Testis (tissue), 2 donors: ENCODE data around the gene AKIP1.

Experiments
- POLR2A ChIP-seq: fragments of 450-650 bp; IDR thresholded peaks from one replicate; pipeline ENCODE4 v1.6.1; 2017; ENCODE audit warnings: antibody characterized with exemption, mild to moderate bottlenecking, moderate library complexity
- TF ChIP-seq, protein P1 (sequence below), 3 experiments: fragments of 450-650 bp in 2 of 3; fragments of 200-600 bp in 1 of 3; sonication (generic) in 1 of 3; IDR thresholded peaks; one replicate each; pipeline ENCODE4 v1.5.1; 2016 to 2019; ENCODE audit warnings: antibody characterized with exemption in 3 of 3, mild to moderate bottlenecking in 2 of 3, moderate library complexity in 1 of 3

- no peak for TF ChIP-seq POLR2A
- TF ChIP-seq, protein P1, sequence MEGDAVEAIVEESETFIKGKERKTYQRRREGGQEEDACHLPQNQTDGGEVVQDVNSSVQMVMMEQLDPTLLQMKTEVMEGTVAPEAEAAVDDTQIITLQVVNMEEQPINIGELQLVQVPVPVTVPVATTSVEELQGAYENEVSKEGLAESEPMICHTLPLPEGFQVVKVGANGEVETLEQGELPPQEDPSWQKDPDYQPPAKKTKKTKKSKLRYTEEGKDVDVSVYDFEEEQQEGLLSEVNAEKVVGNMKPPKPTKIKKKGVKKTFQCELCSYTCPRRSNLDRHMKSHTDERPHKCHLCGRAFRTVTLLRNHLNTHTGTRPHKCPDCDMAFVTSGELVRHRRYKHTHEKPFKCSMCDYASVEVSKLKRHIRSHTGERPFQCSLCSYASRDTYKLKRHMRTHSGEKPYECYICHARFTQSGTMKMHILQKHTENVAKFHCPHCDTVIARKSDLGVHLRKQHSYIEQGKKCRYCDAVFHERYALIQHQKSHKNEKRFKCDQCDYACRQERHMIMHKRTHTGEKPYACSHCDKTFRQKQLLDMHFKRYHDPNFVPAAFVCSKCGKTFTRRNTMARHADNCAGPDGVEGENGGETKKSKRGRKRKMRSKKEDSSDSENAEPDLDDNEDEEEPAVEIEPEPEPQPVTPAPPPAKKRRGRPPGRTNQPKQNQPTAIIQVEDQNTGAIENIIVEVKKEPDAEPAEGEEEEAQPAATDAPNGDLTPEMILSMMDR (IDR thresholded peaks at IDR 0.05), result no peak
These were observed 16.2 kb downstream of the AKIP1 start for GRCh38 chr11:8927233-8927632.
